GM12873 (cell line): ENCODE results near the gene TBXAS1.

Experiments used
- CTCF ChIP-seq: IDR thresholded peaks from 2 replicates; pipeline ENCODE4 v1.5.1; 2012; ENCODE audit warnings: low read depth, mild to moderate bottlenecking, moderate library complexity, low read length, control low read depth; ENCODE audit not compliant: insufficient read depth; ENCODE audit errors: missing control alignments

The TBXAS1 gene

GRCh38 chr7:140010194-140010895 is 181.3 kb downstream of the TBXAS1 start:
- TF ChIP-seq CTCF = no peak

- TF ChIP-seq CTCF = no peak
These were observed 184.6 kb downstream of the TBXAS1 start for GRCh38 chr7:140013676-140014075.

GRCh38 chr7:140014123-140014522 is 185.1 kb downstream of the TBXAS1 start:
- no peak for TF ChIP-seq CTCF

- no peak for TF ChIP-seq CTCF
These were observed 186.5 kb downstream of the TBXAS1 start for GRCh38 chr7:140015471-140015970.

GRCh38 chr7:140016540-140016939 is 187.5 kb downstream of the TBXAS1 start:
- no peak for TF ChIP-seq CTCF

GRCh38 chr7:140017034-140017433 is 188.0 kb downstream of the TBXAS1 start:
- TF ChIP-seq CTCF = no peak

- no peak for TF ChIP-seq CTCF
These were observed 188.5 kb downstream of the TBXAS1 start for GRCh38 chr7:140017543-140017942.
